Effector memory CD4-positive, alpha-beta T cell (primary cell): ENCODE data around the gene PTAFR.

ENCODE experiments used
- DNase-seq, 3 donors: peaks; one replicate each; pipeline ENCODE4 v3.0.0-alpha.2; 2020
- H3K27ac ChIP-seq: 2 replicates; pipeline ENCODE4 v1.7.0; 2013; ENCODE audit warnings: mild to moderate bottlenecking, low read length, moderate library complexity; ENCODE audit not compliant: insufficient read depth, poor library complexity, severe bottlenecking
- H3K27me3 ChIP-seq: replicated peaks from 2 replicates; pipeline ENCODE4 v1.7.0; 2013; ENCODE audit warnings: mild to moderate bottlenecking, low read length; ENCODE audit not compliant: insufficient read depth, control insufficient read depth, poor library complexity, severe bottlenecking
- H3K36me3 ChIP-seq: 2 replicates; pipeline ENCODE4 v1.7.0; 2013; ENCODE audit warnings: mild to moderate bottlenecking, low read length, moderate library complexity; ENCODE audit not compliant: control insufficient read depth, insufficient read depth
- H3K4me1 ChIP-seq: 2 replicates; pipeline ENCODE4 v1.7.0; 2013; ENCODE audit warnings: low read length, mild to moderate bottlenecking; ENCODE audit not compliant: control insufficient read depth, insufficient read depth, poor library complexity, severe bottlenecking
- H3K4me3 ChIP-seq: 2 replicates; pipeline ENCODE4 v1.7.0; 2013; ENCODE audit warnings: low read length, low read depth, mild to moderate bottlenecking; ENCODE audit not compliant: insufficient read depth, poor library complexity, severe bottlenecking
- H3K9me3 ChIP-seq: 2 replicates; pipeline ENCODE4 v1.7.0; 2013; ENCODE audit warnings: mild to moderate bottlenecking, low read length, moderate library complexity; ENCODE audit not compliant: control insufficient read depth

PTAFR gene

GRCh38 chr1:28119556-28119955 lies 56.9 kb downstream of the PTAFR start:
- H3K36me3 ChIP-seq = no peaks in the 10 kb centered on the region
- H3K4me1 ChIP-seq = no peaks in the 10 kb centered on the region
- H3K27me3 ChIP-seq = no peaks in the 10 kb centered on the region
- no peak overlapping the region for H3K4me3 ChIP-seq
- no peak overlapping the region for H3K27ac ChIP-seq
- DNase-seq = no peak
- no peaks in the 10 kb centered on the region for H3K9me3 ChIP-seq

GRCh38 chr1:28118640-28119307 lies 57.7 kb downstream of the PTAFR start:
- no peaks in the 10 kb centered on the region for H3K36me3 ChIP-seq
- H3K9me3 ChIP-seq = no peaks in the 10 kb centered on the region
- no peaks in the 10 kb centered on the region for H3K27me3 ChIP-seq
- no peak overlapping the region for H3K27ac ChIP-seq
- no peak overlapping the region for H3K4me3 ChIP-seq
- H3K4me1 ChIP-seq = no peaks in the 10 kb centered on the region
- DNase-seq = no peak

- peak in 2 of 3 donors; percentile 10 to 13 for DNase-seq
- Histone ChIP-seq H3K27ac (no peak overlapping the region), H3K4me1 (no peaks in the 10 kb centered on the region), H3K4me3 (no peak overlapping the region), H3K27me3 (no peaks in the 10 kb centered on the region), H3K9me3 (no peaks in the 10 kb centered on the region), H3K36me3 (no peaks in the 10 kb centered on the region)
Measured at GRCh38 chr1:28115267-28115666, 61.2 kb downstream of the PTAFR start.

- H3K4me3 ChIP-seq = no peak overlapping the region
- H3K27me3 ChIP-seq = no peaks in the 10 kb centered on the region
- no peaks in the 10 kb centered on the region for H3K4me1 ChIP-seq
- H3K9me3 ChIP-seq = no peaks in the 10 kb centered on the region
- H3K27ac ChIP-seq = no peak overlapping the region
- DNase-seq = no peak
- H3K36me3 ChIP-seq = no peaks in the 10 kb centered on the region
Measured at GRCh38 chr1:28114844-28115243, 61.6 kb downstream of the PTAFR start.

GRCh38 chr1:28113242-28113572 lies 63.3 kb downstream of the PTAFR start:
- no peak for DNase-seq
- Histone ChIP-seq H3K27ac (no peak overlapping the region), H3K4me1 (no peaks in the 10 kb centered on the region)

GRCh38 chr1:28112388-28113241 lies 63.9 kb downstream of the PTAFR start:
- Histone ChIP-seq H3K36me3 (no peaks in the 10 kb centered on the region), H3K4me1 (no peaks in the 10 kb centered on the region), H3K27ac (no peak overlapping the region), H3K9me3 (no peaks in the 10 kb centered on the region), H3K27me3 (no peaks in the 10 kb centered on the region), H3K4me3 (no peak overlapping the region)
- DNase-seq = no peak

More at GRCh38 chr1:28113242-28113572, 63.3 kb downstream of the PTAFR start:
- no peaks in the 10 kb centered on the region for H3K9me3 ChIP-seq
- no peak overlapping the region for H3K4me3 ChIP-seq
- H3K27me3 ChIP-seq = no peaks in the 10 kb centered on the region
- no peaks in the 10 kb centered on the region for H3K36me3 ChIP-seq

GRCh38 chr1:28111157-28111556 lies 65.3 kb downstream of the PTAFR start:
- Histone ChIP-seq H3K27ac (no peak overlapping the region), H3K4me1 (no peaks in the 10 kb centered on the region)
- DNase-seq = no peak

GRCh38 chr1:28110555-28110954 lies 65.9 kb downstream of the PTAFR start:
- no peaks in the 10 kb centered on the region for H3K9me3 ChIP-seq
- no peaks in the 10 kb centered on the region for H3K36me3 ChIP-seq
- no peaks in the 10 kb centered on the region for H3K4me1 ChIP-seq
- no peak overlapping the region for H3K27ac ChIP-seq
- H3K27me3 ChIP-seq = no peaks in the 10 kb centered on the region
- DNase-seq = no peak
- no peak overlapping the region for H3K4me3 ChIP-seq

More at GRCh38 chr1:28111157-28111556, 65.3 kb downstream of the PTAFR start:
- Histone ChIP-seq H3K27me3 (no peaks in the 10 kb centered on the region), H3K36me3 (no peaks in the 10 kb centered on the region), H3K9me3 (no peaks in the 10 kb centered on the region), H3K4me3 (no peak overlapping the region)

- Histone ChIP-seq H3K9me3 (no peaks in the 10 kb centered on the region), H3K4me1 (no peaks in the 10 kb centered on the region)
Measured at GRCh38 chr1:28109639-28110038, 66.9 kb downstream of the PTAFR start.

GRCh38 chr1:28108001-28108400 lies 68.5 kb downstream of the PTAFR start:
- Histone ChIP-seq H3K4me3 (no peak overlapping the region), H3K4me1 (no peaks in the 10 kb centered on the region), H3K9me3 (no peaks in the 10 kb centered on the region), H3K27me3 (no peaks in the 10 kb centered on the region), H3K36me3 (no peaks in the 10 kb centered on the region), H3K27ac (no peak overlapping the region)
- DNase-seq = no peak

More at GRCh38 chr1:28109639-28110038, 66.9 kb downstream of the PTAFR start:
- Histone ChIP-seq H3K4me3 (no peak overlapping the region), H3K36me3 (no peaks in the 10 kb centered on the region), H3K27me3 (no peaks in the 10 kb centered on the region), H3K27ac (no peak overlapping the region)
- DNase-seq = no peak
